ENCODE data around the gene TSPAN8.

TSPAN8 gene

GRCh38 chr12:71135812-71136176 lies 22.0 kb downstream of the TSPAN8 start:
- H2AFZ ChIP-seq: no peak overlapping the region
- H3K4me3 ChIP-seq (ENCODE audit: low read depth, low read length): no peak overlapping the region
- H3K9me3 ChIP-seq (ENCODE audit: control insufficient read depth, low read length): no peaks in the 10 kb centered on the region
- H3K9ac ChIP-seq: no peak overlapping the region
- no peaks in the 10 kb centered on the region for H3K36me3 ChIP-seq (ENCODE audit: control insufficient read depth, insufficient read depth, low read length)
- no peak overlapping the region for H3K27ac ChIP-seq
- H3K79me2 ChIP-seq: no peaks in the 10 kb centered on the region
- H3K4me1 ChIP-seq: no peaks in the 10 kb centered on the region
- no peak for TF ChIP-seq CTCF (IDR thresholded peaks at IDR 0.05)
- H3K4me2 ChIP-seq (ENCODE audit: low read length): no peak overlapping the region
- peaks cover 3% of the 10 kb centered on the region for H3K27me3 ChIP-seq (ENCODE audit: control insufficient read depth, insufficient read depth, low read length)

- H3K27me3 ChIP-seq (ENCODE audit: control insufficient read depth, insufficient read depth, low read length): peaks cover 3% of the 10 kb centered on the region
- no peak for TF ChIP-seq CTCF (IDR thresholded peaks at IDR 0.05)
These were observed 22.6 kb downstream of the TSPAN8 start for GRCh38 chr12:71135077-71135811.

GRCh38 chr12:71134405-71134804 lies 23.4 kb downstream of the TSPAN8 start:
- no peaks in the 10 kb centered on the region for H3K36me3 ChIP-seq (ENCODE audit: control insufficient read depth, insufficient read depth, low read length)
- no peak overlapping the region for H3K9ac ChIP-seq
- H2AFZ ChIP-seq: no peak overlapping the region
- H3K4me2 ChIP-seq (ENCODE audit: low read length): no peak overlapping the region
- no peak for TF ChIP-seq CTCF (IDR thresholded peaks at IDR 0.05)
- H3K9me3 ChIP-seq (ENCODE audit: control insufficient read depth, low read length): no peaks in the 10 kb centered on the region
- H3K27ac ChIP-seq: no peak overlapping the region
- H3K4me3 ChIP-seq (ENCODE audit: low read depth, low read length): no peak overlapping the region
- H3K27me3 ChIP-seq (ENCODE audit: control insufficient read depth, insufficient read depth, low read length): peaks cover 3% of the 10 kb centered on the region
- no peaks in the 10 kb centered on the region for H3K4me1 ChIP-seq
- H3K79me2 ChIP-seq: no peaks in the 10 kb centered on the region

More at GRCh38 chr12:71135077-71135811, 22.6 kb downstream of the TSPAN8 start:
- Histone ChIP-seq H3K9ac (no peak overlapping the region), H3K9me3 (ENCODE audit: control insufficient read depth, low read length) (no peaks in the 10 kb centered on the region), H3K4me1 (no peaks in the 10 kb centered on the region), H3K27ac (no peak overlapping the region), H2AFZ (no peak overlapping the region), H3K4me3 (ENCODE audit: low read depth, low read length) (no peak overlapping the region), H3K79me2 (no peaks in the 10 kb centered on the region), H3K4me2 (ENCODE audit: low read length) (no peak overlapping the region), H3K36me3 (ENCODE audit: control insufficient read depth, insufficient read depth, low read length) (no peaks in the 10 kb centered on the region)

GRCh38 chr12:71130521-71131069 lies 27.2 kb downstream of the TSPAN8 start:
- no peak overlapping the region for H3K27ac ChIP-seq
- H3K36me3 ChIP-seq (ENCODE audit: control insufficient read depth, insufficient read depth, low read length): no peaks in the 10 kb centered on the region
- H3K9ac ChIP-seq: no peak overlapping the region
- no peak for TF ChIP-seq CTCF (IDR thresholded peaks at IDR 0.05)
- no peaks in the 10 kb centered on the region for H3K9me3 ChIP-seq (ENCODE audit: control insufficient read depth, low read length)
- no peaks in the 10 kb centered on the region for H3K4me1 ChIP-seq
- no peaks in the 10 kb centered on the region for H3K27me3 ChIP-seq (ENCODE audit: control insufficient read depth, insufficient read depth, low read length)
- H3K4me3 ChIP-seq (ENCODE audit: low read depth, low read length): no peak overlapping the region
- H2AFZ ChIP-seq: no peak overlapping the region
- no peak overlapping the region for H3K4me2 ChIP-seq (ENCODE audit: low read length)
- no peaks in the 10 kb centered on the region for H3K79me2 ChIP-seq

- Histone ChIP-seq H3K4me2 (ENCODE audit: low read length) (no peak overlapping the region), H3K27ac (no peak overlapping the region), H2AFZ (no peak overlapping the region), H3K36me3 (ENCODE audit: control insufficient read depth, insufficient read depth, low read length) (no peaks in the 10 kb centered on the region), H3K27me3 (ENCODE audit: control insufficient read depth, insufficient read depth, low read length) (no peaks in the 10 kb centered on the region), H3K4me1 (no peaks in the 10 kb centered on the region), H3K9me3 (ENCODE audit: control insufficient read depth, low read length) (no peaks in the 10 kb centered on the region), H3K9ac (no peak overlapping the region), H3K79me2 (no peaks in the 10 kb centered on the region), H3K4me3 (ENCODE audit: low read depth, low read length) (no peak overlapping the region)
- no peak for TF ChIP-seq CTCF (IDR thresholded peaks at IDR 0.05)
These were observed 28.4 kb downstream of the TSPAN8 start for GRCh38 chr12:71129364-71129763.
